Heart left ventricle (tissue), 16 donors: ENCODE results near the gene BRD1. TPM values are rescaled to one million over a fixed set of nuclear protein-coding genes. Genes with fewer than 3 reads are reported as not detected.

ENCODE experiments used
- ATAC-seq, 4 donors: fragments of 200-7000 bp; cut with Tn5 transposase; one replicate each; pipeline ENCODE4 v1.9.1; 2020 to 2022; ENCODE audit warnings: moderate library complexity in 4 of 4, mild to moderate bottlenecking in 3 of 4, moderate number of reproducible peaks in 1 of 4
- DNase-seq, 5 donors: peaks; one replicate each; pipeline ENCODE4 v3.0.0-alpha.2; 2020
- H3K27ac ChIP-seq, 12 donors: fragments of 200-600 bp; sonication (generic) in 4 of 12; one replicate each; pipeline versions ENCODE4 v1.5.0 to v1.8.0; 2016 to 2022; ENCODE audit warnings: mild to moderate bottlenecking in 2 of 12
- H3K27me3 ChIP-seq, 9 donors: fragments of 200-600 bp; sonication (generic) in 2 of 9; one replicate each; pipeline versions ENCODE4 v1.5.1 to v1.8.0; 2016 to 2022; ENCODE audit warnings: mild to moderate bottlenecking in 3 of 9
- H3K36me3 ChIP-seq, 9 donors: fragments of 200-600 bp; sonication (generic) in 2 of 9; one replicate each; pipeline versions ENCODE4 v1.5.0 to v1.8.0; 2018 to 2022; ENCODE audit warnings: mild to moderate bottlenecking in 2 of 9
- H3K4me1 ChIP-seq, 12 donors: fragments of 200-600 bp; sonication (generic) in 4 of 12; one replicate each; pipeline versions ENCODE4 v1.5.0 to v1.8.0; 2016 to 2022; ENCODE audit warnings: mild to moderate bottlenecking in 3 of 12
- H3K4me3 ChIP-seq, 12 donors: fragments of 200-600 bp; sonication (generic) in 4 of 12; one replicate each; pipeline versions ENCODE4 v1.5.0 to v1.8.0; 2017 to 2022; ENCODE audit warnings: mild to moderate bottlenecking in 9 of 12, moderate library complexity in 4 of 12
- H3K9me3 ChIP-seq, 12 donors: fragments of 200-600 bp; sonication (generic) in 4 of 12; one replicate each; pipeline versions ENCODE4 v1.5.0 to v1.8.0; 2016 to 2022; ENCODE audit warnings: mild to moderate bottlenecking in 1 of 12
- CTCF ChIP-seq, 12 donors: fragments of 200-600 bp; sonication (generic) in 4 of 12; IDR thresholded peaks; one replicate each; pipeline versions ENCODE4 v1.5.0 to v1.8.0; 2018 to 2022; ENCODE audit warnings: antibody characterized with exemption in 12 of 12, mild to moderate bottlenecking in 5 of 12
- POLR2A ChIP-seq, 2 donors: fragments of 450-650 bp; IDR thresholded peaks; one replicate each; pipeline ENCODE4 v1.6.1; 2017; ENCODE audit warnings: antibody characterized with exemption in 2 of 2, mild to moderate bottlenecking in 2 of 2, moderate library complexity in 2 of 2
- WGBS, 4 donors: extraction: QIAGEN DNeasy Blood & Tissue Kit in 2 of 4; methylation state at CpG; one replicate each; pipeline versions ENCODE4 v1.1.5 to v1.1.7; 2013 to 2018; 5-methylcytosine and 5-hydroxymethylcytosine counted together
- intact Hi-C, 10 donors: fragments of 100-400 bp; cut with DNase I; formaldehyde crosslinking; loops; one replicate each; pipeline versions ENCODE4 v1.11.1 to v1.14.2; 2022
- polyA plus RNA-seq, 2 donors: library from polyadenylated mRNA; stranded (reverse); fragments of 200-250 nt; gene quantifications; one replicate each; pipeline ENCODE4 v1.2.3, GENCODE V29; 2013
- total RNA-seq, 9 donors: library from RNA; depleted of rRNA in 2 of 9; stranded (reverse); fragments of >200 nt in 2 of 9; fragmentation: NEBNext Ultra II Directional in 3 of 9; extraction: Animal tissue kit (Norgen Biotek cat#: 25700) in 3 of 9; gene quantifications; one replicate each; pipeline versions ENCODE4 v1.1.0 to v1.2.4, GENCODE V29; 2016 to 2023
- donor health status: ischemic (EF 13 %, LVEDD 7.1; RV severe dilation, severe dysfunction).
- donor health status: healthy with polysubstance abuse.
- donor health status: DM: no; HTN: yes; CAD: no.
- donor health status: DM: no; HTN: no; CAD: no.
- donor health status: ischemic (EF 25% LVEDD 6.9; RV normal size, moderate dysfunction).
- donor health status: ischemic (EF 25% LVEDD 5.7; RV mildly dilated, moderate dysfunction).
- donor health status: healthy.
- donor health status: DM: yes; HTN: yes; CAD: no.
- donor health status: ischemic (EF 35%, LVEDD 5.7; RV mildly dilated, moderate dysfunction).
- donor health status: nonischemic (EF 11% LVEDD 7.7; RV severe dilation, severe dysfunction).
- donor health status: DM: yes; HTN: yes; CAD: no.
- donor health status: PGD.
- donor health status: ischemic (EF 29% LVEDD 5.4; RV normal size, mild dysfunction).
- donor health status: nonischemic (EF 23%, LVEDD 6.1; RV moderate dilation, normal function).

Gene BRD1
- total and polyA plus RNA-seq, 11 donors = 12.0 to 27.0 (median 17.2) TPM

- peak in 2 of 5 donors; percentile 24 to 39 for DNase-seq
- peaks cover 0 to 9% (median 0%) of the 10 kb centered on the region in 12 donors for H3K4me1 ChIP-seq
- no peak overlapping the region for H3K4me3 ChIP-seq
- peaks cover 0 to 26% (median 15%) of the 10 kb centered on the region in 12 donors for H3K9me3 ChIP-seq
- no peak overlapping the region for H3K27ac ChIP-seq
- no peak for ATAC-seq
- TF ChIP-seq CTCF (IDR thresholded peaks at IDR 0.05) (no peak), POLR2A (IDR thresholded peaks at IDR 0.05) (no peak)
- H3K36me3 ChIP-seq = peaks cover 7 to 32% (median 26%) of the 10 kb centered on the region in 9 donors
- no peaks in the 10 kb centered on the region for H3K27me3 ChIP-seq
- 82 to 87% (median 86%) methylated on average over 14 to 22 of the region's 22 CpGs for WGBS, 4 donors
- intact Hi-C loops = loop anchor here in 8 of 10 donors (5.0 to 10.0 kb wide), 5 partner anchors 145 to 265 kb away; partner anchors contain the start of genes ALG12 (in 2 of the 8) and CRELD2 (in 2 of the 8)
Measured at GRCh38 chr22:49769691-49770546, 57.8 kb downstream of the BRD1 start.

GRCh38 chr22:49768951-49769690 lies 58.6 kb downstream of the BRD1 start:
- 55 to 66% (median 64%) methylated on average over 10 to 24 of the region's 24 CpGs for WGBS, 4 donors
- peak in 2 of 5 donors; percentile 39 to 70 for DNase-seq
- no peaks in the 10 kb centered on the region for H3K27me3 ChIP-seq
- no peak overlapping the region for H3K4me3 ChIP-seq
- no peak overlapping the region for H3K27ac ChIP-seq
- H3K4me1 ChIP-seq = peaks cover 0 to 9% (median 0%) of the 10 kb centered on the region in 12 donors
- peak in 3 of 4 donors; percentile 52 to 69 (median 58) for ATAC-seq
- H3K36me3 ChIP-seq = peaks cover under 1 to 24% (median 18%) of the 10 kb centered on the region in 9 donors
- TF ChIP-seq CTCF (IDR thresholded peaks at IDR 0.05) (no peak), POLR2A (IDR thresholded peaks at IDR 0.05) (no peak)
- peaks cover 0 to 26% (median 15%) of the 10 kb centered on the region in 12 donors for H3K9me3 ChIP-seq
- intact Hi-C loops = loop anchor here in 7 of 10 donors (5.0 to 10.0 kb wide), 4 partner anchors 148 to 266 kb away; partner anchors contain the start of genes ALG12 (in 1 of the 7) and CRELD2 (in 1 of the 7)

- intact Hi-C loops = loop anchor here in 7 of 10 donors (5.0 to 10.0 kb wide), 4 partner anchors 149 to 267 kb away; partner anchors contain the start of genes ALG12 (in 1 of the 7) and CRELD2 (in 1 of the 7)
- TF ChIP-seq CTCF (IDR thresholded peaks at IDR 0.05) (no peak), POLR2A (IDR thresholded peaks at IDR 0.05) (no peak)
- Histone ChIP-seq H3K36me3 (peaks cover 0 to 15% (median 10%) of the 10 kb centered on the region in 9 donors), H3K27me3 (no peaks in the 10 kb centered on the region), H3K4me3 (no peak overlapping the region), H3K27ac (no peak overlapping the region), H3K9me3 (peaks cover 0 to 26% (median 15%) of the 10 kb centered on the region in 12 donors), H3K4me1 (peaks cover 0 to 9% (median 0%) of the 10 kb centered on the region in 12 donors)
- DNase-seq (peak in 3 of 5 donors; percentile 4 to 44 (median 13)), ATAC-seq (no peak)
- WGBS, 4 donors = 73 to 77% (median 75%) methylated on average over 11 to 18 of the region's 18 CpGs
Measured at GRCh38 chr22:49768077-49768910, 59.4 kb downstream of the BRD1 start.
